ENCODE data around the gene SPATA46.

SPATA46 gene

DNA sequence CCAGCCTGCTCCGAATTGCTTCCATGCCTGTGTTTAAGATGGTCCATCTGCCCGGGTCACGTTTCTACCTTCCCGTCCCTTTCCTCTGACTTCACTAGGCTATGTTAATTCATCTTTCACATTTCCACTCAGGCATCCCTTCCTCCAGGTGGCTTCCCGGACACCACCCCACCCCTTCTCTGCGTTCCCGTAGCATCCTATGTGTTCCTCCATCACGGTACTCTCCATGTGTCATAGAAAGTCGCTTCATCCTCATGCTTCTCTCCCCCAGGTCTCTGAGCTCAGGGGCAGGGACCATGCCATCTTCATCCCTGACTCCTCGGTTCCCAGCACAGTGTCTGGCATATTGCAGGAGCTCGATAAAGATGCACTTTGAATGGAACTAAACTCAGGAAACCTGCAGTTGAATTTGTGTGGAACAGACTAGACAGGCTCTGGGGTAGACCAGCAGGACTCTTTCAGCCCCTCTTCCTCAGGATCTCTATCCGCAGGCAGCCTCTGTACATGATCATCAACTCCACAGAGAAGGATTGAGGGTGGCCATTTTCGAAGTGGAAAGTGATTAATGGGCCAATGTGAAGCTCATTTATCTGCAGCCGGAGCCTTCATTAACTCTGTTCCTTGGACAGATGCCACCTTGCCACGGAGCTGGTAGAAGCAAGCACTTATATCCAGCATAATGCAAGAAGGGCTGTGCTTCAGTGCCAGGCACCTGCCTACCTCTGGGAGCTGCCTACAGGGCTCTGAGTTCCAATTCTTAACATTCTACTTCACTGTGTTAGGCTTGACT, 13.9 kb upstream of the SPATA46 start:
- DNase-seq = no peak

DNA sequence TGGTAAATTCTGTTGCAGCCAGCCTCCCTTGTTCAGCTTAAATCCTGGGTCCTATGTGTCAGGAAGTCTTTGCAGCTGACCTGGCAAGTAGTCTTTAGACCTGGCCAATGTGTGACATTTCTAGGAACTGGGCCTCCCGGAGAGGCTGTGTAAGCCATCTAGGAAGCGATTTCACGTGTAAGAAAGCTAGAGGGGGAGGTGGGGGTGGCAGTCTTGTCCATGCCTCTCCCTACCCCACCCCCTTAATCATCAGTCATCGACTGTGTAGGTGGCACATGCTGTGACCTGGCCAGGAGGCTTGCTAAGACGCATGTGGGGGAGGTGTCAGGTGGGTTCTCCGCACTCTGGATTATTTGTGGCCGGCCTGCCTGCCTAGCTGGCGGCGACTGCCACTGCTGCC, 13.3 kb upstream of the SPATA46 start:
- DNase-seq = no peak

DNA sequence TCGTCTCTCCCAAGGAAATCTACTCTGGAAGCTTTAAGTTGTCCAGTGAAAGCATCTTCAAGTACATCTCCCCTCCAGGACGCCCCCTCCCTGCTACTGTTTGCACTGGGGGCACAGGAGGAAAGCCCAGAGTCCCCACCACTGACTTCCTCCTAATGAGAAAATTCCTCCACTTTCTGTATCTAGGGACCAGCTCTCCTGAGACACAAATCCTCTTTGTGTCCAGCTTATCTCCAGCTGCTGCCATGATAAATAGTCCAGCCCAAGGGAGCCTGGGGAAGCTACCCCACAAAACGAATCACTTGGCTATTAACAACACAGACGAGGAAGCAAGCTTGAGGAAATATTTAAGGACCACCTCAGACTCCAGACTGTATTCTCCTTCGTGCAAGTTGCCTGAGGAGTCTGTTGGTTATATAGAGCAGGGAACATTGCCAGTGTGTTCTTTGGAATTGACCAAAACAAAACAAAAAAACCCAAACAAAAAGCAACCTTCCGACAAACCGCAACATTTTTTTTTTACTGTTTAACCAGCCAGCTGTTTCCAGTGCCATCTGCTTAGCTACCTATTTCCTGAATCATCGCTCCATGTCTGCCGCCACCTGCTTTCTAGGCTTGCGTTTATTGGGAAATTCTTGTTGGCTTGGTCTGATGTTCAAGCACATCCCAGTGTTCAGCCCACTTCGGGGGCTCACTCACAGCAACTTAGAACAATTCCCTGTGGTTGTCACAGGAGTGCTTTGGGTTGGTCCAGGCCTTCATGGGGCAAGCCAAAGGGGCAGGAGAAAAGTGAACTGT, 12.6 kb upstream of the SPATA46 start:
- no peak for DNase-seq

DNA sequence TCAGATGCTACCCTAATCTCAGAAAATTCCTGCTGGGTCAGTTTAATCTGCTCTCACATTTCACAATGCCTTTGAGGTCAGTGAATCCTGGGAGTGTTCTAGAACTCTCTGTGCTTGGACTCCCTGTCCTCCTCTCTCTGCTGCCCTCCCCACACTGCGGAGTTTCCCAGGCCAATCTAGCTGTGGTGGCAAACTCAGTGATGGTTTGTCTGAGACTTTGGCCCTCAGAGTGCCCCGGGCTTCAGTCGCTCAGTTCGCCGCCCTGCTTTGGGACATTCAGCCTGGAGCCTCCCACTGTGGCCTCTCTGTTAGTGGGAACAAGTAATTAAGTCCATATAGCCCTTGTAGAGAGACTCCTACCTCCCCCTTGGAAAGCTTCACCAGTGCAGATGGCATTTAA, 12.0 kb upstream of the SPATA46 start:
- DNase-seq = no peak

DNA sequence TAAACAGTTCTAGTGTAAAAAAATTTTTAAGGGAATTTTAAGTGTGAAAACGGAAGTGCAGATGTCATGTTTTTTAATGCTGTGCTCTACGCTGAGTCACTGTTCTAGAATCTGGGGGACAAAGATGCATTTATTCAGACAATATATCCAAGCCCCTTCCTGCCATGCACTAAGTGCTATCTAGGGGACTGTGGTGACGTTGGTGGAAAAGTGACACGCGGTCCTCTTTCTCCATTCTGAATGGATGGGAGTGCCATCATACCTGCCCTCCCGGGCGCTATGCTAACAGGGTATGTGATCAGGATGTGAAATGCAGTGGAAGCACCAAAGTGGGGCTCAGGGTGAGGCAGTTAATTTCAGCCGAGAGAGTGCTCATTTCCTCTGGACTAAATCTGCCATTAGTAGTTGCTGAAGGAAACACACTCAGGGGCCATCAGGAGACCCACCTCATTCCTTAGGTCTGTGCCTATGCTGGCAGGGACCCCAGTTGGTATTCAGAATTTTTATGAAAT, 11.5 kb upstream of the SPATA46 start:
- DNase-seq = no peak

DNA sequence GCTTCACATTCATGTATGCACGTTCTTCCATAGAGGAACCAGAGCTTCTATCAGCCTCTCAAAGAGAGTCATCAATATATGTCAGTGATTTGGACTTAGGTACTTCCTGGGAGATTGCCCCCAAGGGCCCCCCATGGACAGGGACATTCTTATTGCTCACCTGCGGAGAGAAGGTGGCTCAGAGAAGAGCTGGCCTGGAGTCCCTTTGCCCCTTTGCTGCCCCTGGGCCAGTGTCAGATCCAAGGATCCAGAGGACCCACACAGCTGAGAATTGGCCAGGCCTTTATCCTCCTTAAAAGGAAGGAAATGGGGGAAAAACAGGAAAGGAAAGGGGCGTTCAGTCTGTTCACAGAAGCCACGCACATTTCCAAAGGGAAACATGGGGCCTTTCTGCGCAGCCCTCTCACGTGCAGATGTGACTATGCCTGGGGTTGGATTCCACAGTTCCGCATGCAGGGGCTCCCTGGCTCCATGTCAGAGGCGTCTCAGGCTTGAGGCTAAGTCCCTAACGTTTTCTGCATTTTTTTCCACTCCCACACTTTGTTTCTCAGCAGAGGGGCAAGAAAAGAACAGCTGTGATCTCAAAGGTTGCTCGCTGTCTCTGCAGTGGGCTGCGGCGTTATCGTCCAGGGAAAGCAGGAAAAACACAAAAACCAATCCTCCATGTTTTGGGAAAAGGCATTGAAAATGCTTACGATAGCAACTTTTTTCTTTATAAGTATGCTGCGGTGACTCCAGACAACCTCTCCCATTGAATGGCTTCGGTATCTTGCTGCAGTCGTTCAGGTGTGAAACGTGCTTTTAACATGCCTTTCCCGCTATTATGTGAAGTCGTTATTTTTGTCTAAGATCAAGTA, 10.8 kb upstream of the SPATA46 start:
- DNase-seq = no peak

DNA sequence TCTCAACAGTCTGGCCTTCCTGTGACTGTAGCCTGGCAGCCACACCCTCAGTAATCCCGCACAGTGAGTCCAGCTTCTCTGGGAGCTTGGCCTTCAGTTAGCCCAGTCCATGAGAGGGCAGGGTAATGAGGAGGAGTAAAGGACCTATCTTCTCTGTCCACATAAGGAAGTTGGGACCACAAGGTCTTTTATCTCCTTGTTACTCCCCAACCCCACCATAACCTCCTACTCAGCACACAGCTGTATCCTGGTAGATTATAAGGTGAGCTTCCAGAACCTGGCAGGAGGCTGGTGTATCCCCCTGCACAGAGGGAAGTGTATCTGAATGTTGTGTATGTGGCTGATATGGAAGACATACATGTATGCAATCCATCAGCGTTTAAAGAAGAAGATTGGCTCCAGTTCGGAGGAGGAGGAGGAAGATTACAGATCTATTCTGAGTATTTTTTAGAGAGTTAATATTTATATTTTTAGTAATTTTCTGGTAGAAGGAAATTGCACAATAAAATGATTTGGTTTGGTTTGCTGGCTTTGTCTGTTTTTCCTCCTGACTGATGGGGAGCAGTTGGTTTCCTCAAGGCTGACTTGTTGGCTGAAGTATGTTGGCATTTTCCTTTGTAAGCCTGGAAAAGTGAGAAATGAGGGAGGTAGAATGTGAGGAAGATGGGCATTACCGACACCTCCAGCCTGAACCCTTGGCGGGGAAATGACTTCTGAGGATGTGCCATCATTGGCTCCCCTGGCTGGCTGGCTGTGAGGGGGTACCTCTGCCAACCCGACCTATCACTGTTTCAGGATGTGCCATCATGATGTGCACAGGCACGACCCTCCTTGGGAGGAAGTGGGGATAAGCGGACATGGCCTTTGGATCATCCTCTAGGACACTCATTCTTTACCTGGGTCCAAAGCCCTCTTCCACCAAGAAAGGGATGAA, 9.9 kb upstream of the SPATA46 start:
- DNase-seq = no peak

DNA sequence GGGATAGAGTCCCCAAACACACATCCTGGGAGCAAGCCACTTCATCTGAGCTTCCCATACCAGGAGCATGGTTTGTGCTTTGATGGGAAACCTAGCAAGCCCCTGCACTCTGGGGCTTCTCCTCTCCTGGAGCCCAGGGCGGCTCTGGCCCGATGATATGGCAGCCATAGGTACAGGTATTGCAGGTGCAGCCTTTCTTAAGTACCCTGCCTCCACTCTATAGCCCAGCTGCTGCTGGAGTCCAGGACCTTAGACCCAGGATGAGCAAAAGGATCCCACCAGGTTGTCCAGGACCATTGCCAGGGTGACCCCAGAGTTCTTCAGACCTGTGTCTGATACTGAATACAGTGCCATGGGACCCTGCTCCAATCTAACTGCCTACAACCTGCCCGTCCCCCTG, 9.0 kb upstream of the SPATA46 start:
- DNase-seq = no peak

DNA sequence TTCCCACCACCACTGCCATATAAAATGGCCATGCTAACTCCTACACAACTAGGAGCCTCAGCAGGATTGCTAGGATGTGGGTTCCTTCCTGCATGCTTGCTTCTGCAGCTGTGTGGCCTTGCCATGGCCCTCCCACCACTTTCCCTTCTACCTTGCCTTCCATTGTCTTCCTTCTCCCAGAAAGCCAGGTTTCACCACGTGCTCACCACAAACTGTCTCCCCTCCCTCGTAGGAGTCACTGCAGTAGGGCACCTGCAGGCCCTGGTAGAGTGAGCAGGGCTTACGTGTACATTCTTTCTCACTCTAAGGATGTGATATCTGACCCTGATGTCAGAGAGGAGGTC, 8.6 kb upstream of the SPATA46 start:
- no peak for DNase-seq

DNA sequence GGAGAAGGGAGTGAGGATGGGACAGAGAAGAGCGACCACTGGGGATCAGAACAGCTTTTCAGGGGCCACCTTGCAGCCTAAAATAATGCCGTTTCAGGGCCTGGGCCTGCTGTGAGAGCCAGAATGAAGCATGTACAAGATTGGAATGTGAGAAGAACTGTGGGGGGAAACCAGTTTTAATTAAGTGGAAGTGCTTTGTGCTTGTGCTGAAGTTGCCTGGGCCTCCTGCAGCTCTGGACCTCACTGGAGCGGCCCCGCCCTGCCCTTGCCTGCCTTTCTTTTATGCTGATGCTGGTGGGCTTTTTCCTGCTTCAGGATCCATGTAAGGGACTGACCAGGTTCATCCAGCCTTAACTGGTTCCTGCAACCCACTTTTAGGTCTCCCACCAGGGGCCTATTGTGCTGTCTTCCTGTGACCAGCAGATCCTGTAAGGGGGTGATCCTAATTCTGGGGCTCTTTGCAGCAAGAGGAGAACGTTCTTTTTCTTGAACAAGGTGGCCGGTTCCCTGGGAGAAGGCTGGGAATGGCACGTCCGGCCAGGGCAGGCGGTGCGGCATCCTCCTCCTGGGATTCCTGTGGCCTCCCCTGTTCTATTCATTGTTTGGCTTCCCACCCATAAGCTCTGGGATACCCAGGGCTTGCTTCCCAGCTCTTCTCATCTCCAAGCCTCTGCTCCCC, 8.1 kb upstream of the SPATA46 start:
- no peak for DNase-seq

DNA sequence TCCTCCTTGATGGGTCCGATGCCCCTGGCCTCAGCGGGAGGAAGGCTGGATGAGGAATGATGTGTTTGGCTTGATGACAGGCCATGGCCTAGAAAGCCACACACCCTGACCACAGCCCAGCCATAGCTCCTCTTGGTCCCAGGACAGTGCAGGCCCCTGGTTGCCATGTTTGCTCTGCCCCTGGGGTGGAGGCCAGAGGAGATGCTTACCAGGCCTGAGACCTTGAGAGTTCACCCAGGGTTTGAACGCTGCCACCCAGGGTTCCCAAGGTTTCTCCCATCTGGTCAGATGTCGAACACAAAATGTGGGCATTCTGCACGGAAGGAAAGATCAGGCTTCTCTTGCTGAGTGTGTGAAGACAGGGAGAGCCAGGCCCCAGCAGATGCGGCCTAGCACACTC, 7.5 kb upstream of the SPATA46 start:
- no peak for DNase-seq

DNA sequence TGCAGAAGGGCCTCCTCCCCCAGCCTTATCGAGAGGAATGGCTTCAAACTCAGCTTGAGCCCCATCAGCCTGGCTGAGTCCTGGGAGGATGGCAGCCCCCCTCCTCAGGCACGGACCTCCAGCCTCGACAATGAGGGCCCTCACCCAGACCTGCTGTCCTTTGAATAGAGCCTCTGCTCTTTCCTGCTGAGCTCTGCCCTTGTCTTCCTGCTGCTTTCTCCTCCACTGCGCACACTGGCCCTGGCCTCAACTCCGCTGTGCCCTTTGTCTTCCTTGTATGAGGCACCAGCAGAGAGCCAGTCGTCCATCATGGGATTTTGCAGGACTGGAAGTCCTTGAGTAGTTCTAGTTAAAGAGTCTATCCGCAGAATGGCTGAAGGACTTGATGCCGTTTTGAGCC, 6.9 kb upstream of the SPATA46 start:
- DNase-seq = no peak

DNA sequence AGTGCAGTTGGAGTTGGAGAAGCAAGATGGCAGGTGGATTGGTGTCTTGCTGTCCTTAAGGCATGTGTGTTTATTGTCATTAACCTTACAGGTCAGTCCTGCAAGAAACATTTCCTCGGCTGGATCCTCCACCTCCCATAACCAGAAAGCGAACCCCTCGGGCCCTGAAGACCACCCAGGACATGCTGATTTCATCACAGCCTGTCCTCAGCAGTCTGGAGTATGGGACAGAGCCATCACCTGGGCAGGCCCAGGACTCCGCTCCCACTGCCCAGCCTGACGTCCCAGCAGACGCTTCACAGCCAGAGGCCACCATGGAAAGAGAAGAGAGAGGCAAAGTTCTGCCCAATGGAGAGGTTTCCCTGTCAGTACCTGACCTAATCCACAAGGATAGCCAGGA, 6.4 kb upstream of the SPATA46 start:
- no peak for DNase-seq

DNA sequence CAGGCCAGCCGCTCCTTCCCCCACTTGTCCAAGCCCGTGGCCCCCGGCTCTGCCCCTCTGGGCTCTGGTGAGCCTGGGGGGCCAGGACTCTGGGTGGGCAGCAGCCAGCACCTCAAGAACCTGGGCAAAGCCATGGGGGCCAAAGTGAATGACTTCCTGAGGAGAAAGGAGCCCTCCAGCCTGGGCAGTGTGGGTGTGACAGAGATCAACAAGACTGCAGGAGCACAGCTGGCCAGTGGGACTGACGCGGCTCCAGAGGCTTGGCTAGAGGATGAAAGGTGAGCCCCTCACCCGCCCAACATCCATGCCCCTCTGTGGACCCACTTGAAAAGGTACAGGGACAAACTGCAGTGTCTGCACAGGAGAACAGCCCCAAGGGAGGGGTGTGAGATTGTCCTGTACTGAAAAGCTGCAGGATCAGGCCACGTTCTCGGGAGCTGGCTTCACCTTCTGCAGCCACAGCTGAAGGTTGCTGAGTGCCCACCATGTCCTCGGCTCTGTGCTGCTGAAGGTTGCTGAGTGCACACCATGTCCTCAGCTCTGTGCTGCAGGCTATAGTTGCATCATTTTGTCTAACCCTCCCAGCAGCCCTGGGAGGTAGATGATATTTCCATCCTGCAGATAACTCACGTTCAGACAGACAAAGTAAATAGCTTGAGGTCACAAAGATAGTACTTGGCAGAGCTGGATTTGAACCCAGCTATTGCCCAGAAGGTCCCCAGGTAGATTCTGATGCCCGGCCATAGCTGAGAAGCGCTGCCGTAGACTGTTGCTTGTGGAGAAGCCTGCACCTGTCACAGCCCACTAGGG, 5.5 kb upstream of the SPATA46 start:
- no peak for DNase-seq

DNA sequence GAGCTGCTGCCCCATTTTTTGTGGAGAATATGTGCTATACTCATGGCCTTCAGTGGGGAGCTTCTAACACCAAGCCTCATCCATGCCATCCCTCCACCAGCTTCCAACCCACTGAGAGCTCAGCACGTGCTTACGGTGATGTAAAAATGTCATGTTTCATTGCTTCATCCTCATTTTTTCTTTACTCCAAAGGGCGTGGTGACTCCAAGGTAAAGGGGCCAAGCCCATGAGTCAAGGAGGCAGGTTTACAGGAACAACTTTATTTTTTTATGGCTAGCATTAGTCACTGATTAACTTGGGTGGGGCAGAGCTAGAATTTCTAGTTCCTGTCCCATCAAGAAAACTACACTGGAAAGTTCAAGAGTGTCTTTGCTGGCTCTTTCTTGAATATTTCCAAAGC, 4.7 kb upstream of the SPATA46 start, which contains the start of gene C1orf226:
Gene C1orf226 (plus strand): TSS at position 346 of the 400 bp plus-strand sequence. CDS start 174 bp downstream, outside the sequence.
- no peak for DNase-seq

DNA sequence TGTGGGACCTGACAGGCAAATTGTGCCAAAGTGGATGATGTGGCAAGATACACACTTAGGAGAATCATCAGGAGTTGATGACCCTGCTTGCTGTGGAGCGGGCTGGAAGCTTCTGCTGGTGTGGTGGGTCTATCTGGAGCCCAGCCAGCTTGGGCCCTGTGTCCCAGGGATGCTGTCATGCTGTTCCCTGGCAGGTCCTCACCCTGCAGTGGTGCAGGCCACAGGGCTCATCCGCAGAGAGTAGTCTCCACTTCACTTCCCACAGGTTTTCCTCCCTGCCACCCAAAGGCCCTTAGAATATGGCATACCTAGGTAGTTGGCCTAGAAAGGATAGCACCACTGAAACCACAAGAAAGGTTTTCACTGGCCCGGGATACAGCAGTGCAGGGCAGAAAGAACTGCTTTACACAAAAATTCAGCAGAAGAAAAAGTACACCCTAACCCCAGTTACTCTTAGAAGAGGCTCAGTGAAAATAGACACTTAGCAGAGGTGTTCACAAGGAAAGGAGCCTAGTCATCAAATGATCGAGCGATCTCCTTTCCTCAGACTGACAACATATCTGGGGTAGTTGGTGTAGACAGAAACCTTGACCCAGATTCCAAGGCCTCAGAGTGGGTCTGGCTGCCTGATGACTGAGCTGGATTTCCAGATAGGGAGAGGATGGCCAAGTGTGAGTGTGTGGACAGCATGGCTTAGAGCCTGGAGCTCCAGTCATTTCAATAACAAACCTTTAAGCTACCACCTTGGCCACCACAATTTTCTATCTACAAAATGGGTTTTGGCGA, 3.6 kb upstream of the SPATA46 start:
- no peak for DNase-seq

DNA sequence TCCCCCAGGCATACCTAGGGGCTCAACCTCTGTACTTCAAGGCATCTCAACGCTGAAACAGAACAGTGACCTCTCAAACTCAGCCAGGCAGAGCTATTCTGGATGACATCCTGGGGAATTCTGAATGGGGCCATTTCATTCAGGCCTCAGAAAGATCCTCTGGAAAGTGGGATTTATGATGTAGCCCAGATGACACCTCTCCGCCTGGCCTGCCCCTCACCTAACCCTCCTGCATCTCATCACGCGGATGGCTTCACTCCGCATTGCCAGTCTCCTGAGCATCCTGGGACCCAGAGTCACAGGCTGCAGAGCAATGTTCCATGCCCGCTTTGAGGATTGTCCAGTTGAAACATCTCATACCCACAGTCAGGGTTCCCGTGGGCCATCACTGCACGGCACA, 1.2 kb downstream of the SPATA46 start:
- no peak for DNase-seq

DNA sequence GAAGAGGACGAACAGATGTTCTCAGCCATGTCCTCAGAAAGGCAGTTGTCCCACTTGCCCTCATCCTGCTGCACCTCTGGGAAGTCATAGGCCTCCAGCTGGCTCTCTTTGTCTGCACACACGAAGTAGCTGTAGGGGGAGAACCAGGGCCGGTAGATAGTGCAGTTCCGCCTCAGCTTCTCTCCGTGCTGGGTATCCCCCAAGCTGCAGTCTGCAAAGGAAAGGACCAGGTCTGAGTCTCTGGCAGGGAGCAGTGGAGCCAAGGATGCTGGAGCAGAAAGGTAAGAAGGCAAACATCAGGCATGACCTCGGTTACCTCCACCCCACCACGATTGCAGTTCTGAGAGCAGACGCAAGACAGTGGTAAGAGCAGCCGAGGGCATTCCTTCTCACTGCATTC, 2.2 kb downstream of the SPATA46 start:
- DNase-seq = no peak

DNA sequence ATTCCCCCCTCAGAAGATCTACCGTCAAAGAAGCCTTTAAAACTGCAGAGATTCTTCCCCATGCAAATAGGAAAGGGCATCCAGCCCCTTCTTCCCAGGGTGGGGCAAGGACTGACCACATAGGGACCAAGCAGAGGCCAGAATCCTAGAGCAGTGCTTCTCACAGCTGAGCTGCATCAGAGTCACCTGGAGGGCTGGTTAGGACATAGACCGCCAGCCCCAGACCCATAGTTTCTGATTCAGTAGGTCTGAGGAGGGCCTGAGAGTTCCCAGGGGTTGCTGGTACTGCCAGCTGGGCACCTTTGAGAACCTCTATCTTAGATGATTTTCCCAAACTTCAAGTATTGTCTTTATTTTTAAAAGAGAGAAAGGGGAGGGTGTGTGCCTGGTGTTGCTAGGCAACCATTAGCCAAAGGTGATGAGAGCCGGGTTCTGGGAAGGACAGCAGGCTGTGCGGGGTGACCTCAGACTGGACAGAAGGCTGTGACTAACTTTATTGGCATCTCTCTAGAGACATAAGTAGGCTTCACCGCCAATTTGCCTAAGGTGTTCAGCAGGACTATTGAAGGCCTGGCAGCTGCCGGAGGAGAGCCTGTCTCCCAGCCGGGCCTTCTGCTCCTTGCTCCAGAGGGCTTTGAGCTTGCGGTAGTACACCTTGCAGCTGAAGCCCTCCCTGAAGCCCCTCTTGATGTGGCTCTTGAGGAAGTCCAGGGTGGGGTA, 3.0 kb downstream of the SPATA46 start:
- no peak for DNase-seq
